Suprapubic skin (tissue), 4 donors: Measurements from ENCODE around the gene SERTAD1. TPM values are rescaled to one million over a fixed set of nuclear protein-coding genes. Genes with fewer than 3 reads are reported as not detected.

Experiments used
- DNase-seq, 2 donors: peaks; one replicate each; pipeline ENCODE4 v3.0.0-alpha.2; 2019; ENCODE audit warnings: low spot score in 2 of 2
- H3K27ac ChIP-seq: fragments of 200-600 bp; sonication (generic); one replicate; pipeline ENCODE4 v1.5.1; 2019
- H3K27me3 ChIP-seq: fragments of 200-600 bp; sonication (generic); one replicate; pipeline ENCODE4 v1.5.1; 2019
- H3K36me3 ChIP-seq: fragments of 200-600 bp; sonication (generic); one replicate; pipeline ENCODE4 v1.5.1; 2019
- H3K4me1 ChIP-seq: fragments of 200-600 bp; sonication (generic); one replicate; pipeline ENCODE4 v1.5.1; 2019
- H3K4me3 ChIP-seq: fragments of 200-600 bp; sonication (generic); one replicate; pipeline ENCODE4 v1.5.1; 2019; ENCODE audit warnings: mild to moderate bottlenecking
- H3K9me3 ChIP-seq: fragments of 200-600 bp; sonication (generic); one replicate; pipeline ENCODE4 v1.5.1; 2019
- EP300 ChIP-seq: sonication (generic); formaldehyde crosslinking; IDR thresholded peaks from one replicate; pipeline ENCODE4 v1.6.1; 2017; ENCODE audit warnings: antibody characterized with exemption
- POLR2A ChIP-seq, 2 donors: fragments of 450-650 bp; IDR thresholded peaks; one replicate each; pipeline ENCODE4 v1.6.1; 2017; ENCODE audit warnings: antibody characterized with exemption in 2 of 2, mild to moderate bottlenecking in 2 of 2, moderate library complexity in 2 of 2
- POLR2AphosphoS5 ChIP-seq, 3 donors: sonication (generic); formaldehyde crosslinking; IDR thresholded peaks; one replicate each; pipeline ENCODE4 v1.6.1; 2017; ENCODE audit warnings: antibody characterized with exemption in 3 of 3
- WGBS: methylation state at CpG from one replicate; pipeline ENCODE4 v1.1.5; 2018; 5-methylcytosine and 5-hydroxymethylcytosine counted together
- total RNA-seq, 4 donors: library from RNA; depleted of rRNA; stranded (reverse); fragments of >200 nt; gene quantifications; one replicate each; pipeline ENCODE4 v1.1.0, GENCODE V29; 2016
- TF ChIP-seq, protein P1 (sequence below), 2 donors: fragments of 200-600 bp in 1 of 2; fragments of 450-650 bp in 1 of 2; sonication (generic) in 1 of 2; IDR thresholded peaks; one replicate each; pipeline ENCODE4 v1.5.1; 2016 to 2019; ENCODE audit warnings: antibody characterized with exemption in 2 of 2, mild to moderate bottlenecking in 1 of 2, moderate library complexity in 1 of 2

The SERTAD1 gene
- total RNA-seq, 4 donors from 2014 or later, result 8.5 to 33.9 (median 20.6) TPM

DNA sequence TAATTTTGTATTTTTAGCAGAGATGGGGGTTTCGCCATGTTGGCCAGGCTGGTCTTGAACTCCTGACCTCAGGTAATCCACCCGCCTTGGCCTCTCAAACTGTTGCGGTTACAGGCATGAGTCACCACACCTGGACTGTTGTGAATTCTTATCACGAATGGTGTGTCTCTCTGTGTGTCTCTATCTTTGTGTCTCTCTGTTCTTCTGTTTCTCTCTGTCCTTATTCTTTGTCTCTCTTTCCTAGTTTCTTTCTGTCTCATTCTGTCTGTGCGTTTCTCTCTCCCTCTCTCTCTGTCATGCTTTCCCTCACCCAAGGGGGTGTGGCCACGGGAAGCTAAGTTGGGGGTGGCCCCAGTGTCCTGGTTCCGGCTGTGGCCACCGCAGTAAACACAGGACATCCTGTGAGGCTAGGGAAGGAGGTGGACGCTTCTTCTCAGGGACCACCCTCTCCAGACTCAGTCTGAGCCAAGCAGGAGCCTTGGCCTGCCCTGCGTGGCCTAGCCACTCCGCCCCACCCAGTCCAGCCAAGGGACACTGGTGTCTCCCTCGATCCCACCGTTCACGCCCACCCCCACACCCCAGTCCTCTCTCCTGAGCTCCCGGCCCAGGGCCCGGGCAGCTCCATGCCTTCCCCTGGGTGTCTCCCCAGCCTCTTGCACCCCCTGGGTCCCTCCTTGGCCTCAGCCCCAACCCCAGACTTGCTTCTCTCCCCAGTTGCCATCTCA lies 8.7 kb downstream of the SERTAD1 start:
- no peaks in the 10 kb centered on the region for H3K27me3 ChIP-seq
- H3K27ac ChIP-seq, result peak overlapping the region; percentile 57
- DNase-seq, result no peak
- peaks cover 33% of the 10 kb centered on the region for H3K4me1 ChIP-seq
- TF ChIP-seq POLR2A (IDR thresholded peaks at IDR 0.05) (no peak), EP300 (no peak), POLR2AphosphoS5 (IDR thresholded peaks at IDR 0.05) (no peak)
- TF ChIP-seq, protein P1, sequence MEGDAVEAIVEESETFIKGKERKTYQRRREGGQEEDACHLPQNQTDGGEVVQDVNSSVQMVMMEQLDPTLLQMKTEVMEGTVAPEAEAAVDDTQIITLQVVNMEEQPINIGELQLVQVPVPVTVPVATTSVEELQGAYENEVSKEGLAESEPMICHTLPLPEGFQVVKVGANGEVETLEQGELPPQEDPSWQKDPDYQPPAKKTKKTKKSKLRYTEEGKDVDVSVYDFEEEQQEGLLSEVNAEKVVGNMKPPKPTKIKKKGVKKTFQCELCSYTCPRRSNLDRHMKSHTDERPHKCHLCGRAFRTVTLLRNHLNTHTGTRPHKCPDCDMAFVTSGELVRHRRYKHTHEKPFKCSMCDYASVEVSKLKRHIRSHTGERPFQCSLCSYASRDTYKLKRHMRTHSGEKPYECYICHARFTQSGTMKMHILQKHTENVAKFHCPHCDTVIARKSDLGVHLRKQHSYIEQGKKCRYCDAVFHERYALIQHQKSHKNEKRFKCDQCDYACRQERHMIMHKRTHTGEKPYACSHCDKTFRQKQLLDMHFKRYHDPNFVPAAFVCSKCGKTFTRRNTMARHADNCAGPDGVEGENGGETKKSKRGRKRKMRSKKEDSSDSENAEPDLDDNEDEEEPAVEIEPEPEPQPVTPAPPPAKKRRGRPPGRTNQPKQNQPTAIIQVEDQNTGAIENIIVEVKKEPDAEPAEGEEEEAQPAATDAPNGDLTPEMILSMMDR (IDR thresholded peaks at IDR 0.05), result no peak
- no peaks in the 10 kb centered on the region for H3K36me3 ChIP-seq
- WGBS, result 55% methylated on average over 14 of the region's 16 CpGs
- peak overlapping the region; percentile 2 for H3K4me3 ChIP-seq
- no peaks in the 10 kb centered on the region for H3K9me3 ChIP-seq

DNA sequence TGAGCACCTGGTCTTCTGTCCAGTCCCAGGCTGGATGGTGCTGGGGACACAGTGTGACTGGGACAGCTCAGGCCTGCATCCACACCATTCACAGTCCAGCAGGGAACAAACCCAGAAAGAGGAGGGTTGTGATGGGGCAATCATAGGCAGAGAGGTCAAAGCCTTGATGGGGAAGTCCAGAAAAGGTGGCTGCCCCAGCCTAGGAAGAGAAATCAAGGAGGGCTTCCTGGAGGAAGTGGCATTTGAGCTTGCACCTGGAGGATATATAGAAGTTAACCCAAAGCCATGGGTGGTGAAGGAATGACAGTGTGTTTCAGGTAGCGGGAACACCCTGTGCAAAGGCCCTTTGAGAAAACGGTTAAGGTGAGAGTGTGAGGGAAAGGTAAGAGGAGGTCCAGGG lies 10.0 kb downstream of the SERTAD1 start:
- Histone ChIP-seq H3K27ac (no peak overlapping the region), H3K9me3 (no peaks in the 10 kb centered on the region), H3K27me3 (no peaks in the 10 kb centered on the region), H3K4me3 (no peak overlapping the region), H3K36me3 (no peaks in the 10 kb centered on the region), H3K4me1 (peaks cover 35% of the 10 kb centered on the region)
- WGBS, result 100% methylated on average over 2 of the region's 2 CpGs
- TF ChIP-seq POLR2A (IDR thresholded peaks at IDR 0.05) (no peak), EP300 (no peak), POLR2AphosphoS5 (IDR thresholded peaks at IDR 0.05) (no peak)
- TF ChIP-seq, protein P1 (IDR thresholded peaks at IDR 0.05), result no peak
- DNase-seq, result no peak

DNA sequence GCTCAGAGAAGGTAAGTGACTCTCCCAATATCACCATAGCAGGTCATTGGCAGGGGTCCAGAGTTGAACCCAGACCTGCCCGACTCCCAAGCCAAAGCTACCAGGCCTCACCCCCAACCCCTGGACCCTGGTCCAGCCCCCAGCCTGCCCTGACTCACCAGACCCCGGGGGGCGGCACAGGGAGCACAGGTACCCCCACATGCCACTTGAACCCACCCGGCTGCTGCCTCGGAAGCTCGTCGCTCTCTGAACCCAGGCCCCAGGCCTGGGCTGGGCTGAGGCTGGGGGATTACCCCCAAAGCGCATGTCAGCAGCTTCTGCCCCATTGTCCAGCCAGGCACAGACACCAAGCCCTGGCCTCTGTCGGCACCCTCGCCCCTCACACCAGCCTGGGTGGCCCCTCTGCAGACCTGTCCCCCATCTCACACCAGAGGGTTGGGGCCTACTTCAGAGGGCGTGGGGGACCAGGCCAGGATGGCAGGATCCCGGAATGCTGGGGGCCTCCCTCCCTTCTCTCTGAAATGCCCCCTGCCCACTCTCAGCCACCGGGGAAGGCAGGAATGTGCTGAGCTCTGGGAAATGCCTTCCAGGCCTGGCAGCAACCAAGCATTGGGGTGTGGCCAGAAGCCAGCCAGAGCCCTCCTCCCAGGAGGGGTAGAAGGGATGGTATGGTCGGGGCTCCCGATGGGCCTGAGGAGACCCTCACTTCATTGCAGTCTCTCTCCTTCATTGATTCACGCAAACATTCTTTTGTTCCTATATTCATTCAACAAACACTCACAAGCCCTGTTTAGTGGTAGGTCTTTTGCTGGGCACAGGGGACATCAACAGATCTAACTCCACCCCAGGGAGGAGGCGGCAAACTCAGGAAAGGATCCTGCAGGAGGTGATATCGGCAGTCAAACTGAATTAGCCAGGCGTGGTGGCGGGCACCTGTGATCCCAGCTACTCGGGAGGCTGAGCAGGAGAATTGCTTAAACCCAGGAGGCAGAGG lies 11.0 kb downstream of the SERTAD1 start:
- WGBS, result 58% methylated on average over 12 of the region's 21 CpGs
- H3K4me1 ChIP-seq, result peaks cover 36% of the 10 kb centered on the region

DNA sequence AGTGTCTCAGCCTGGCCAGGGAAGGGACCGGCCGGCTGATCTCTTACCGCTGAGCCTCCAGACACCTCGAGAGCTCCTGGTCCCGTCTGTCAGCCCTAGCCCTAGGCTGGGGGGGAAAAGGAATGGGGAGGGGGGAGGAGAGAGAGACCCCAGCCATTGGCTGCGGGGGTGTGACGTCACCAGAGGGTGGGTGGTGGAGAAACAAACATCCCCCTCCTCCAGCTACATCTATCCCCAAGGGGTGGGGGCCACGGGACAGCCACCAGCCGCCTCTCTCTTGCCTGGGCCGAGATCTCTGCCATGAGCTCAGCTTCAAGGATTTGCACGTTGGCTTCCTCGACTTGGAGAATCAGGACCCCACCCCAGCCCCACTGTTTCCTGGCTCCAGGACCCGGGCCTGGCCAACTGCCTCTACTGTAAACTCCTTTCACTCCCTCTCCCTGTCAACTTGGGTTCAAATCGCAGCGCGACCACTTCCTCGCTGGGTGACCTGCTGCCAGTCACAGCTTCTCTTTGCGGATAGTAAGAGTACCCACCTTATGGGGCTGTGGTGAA lies 12.4 kb downstream of the SERTAD1 start, which contains the start of gene PRX:
Gene PRX (minus strand): TSS at position 88 of the 555 bp plus-strand sequence. CDS start 5,446 bp downstream, outside the sequence.
- Histone ChIP-seq H3K4me1 (peaks cover 36% of the 10 kb centered on the region), H3K4me3 (no peak within 1 kb of the TSS), H3K27ac (no peak within 1 kb of the TSS)

More for the DNA sequence above, 11.0 kb downstream of the SERTAD1 start:
- TF ChIP-seq EP300 (no peak), POLR2A (IDR thresholded peaks at IDR 0.05) (no peak), POLR2AphosphoS5 (IDR thresholded peaks at IDR 0.05) (no peak)
- TF ChIP-seq, protein P1 (IDR thresholded peaks at IDR 0.05), result no peak
- no peak overlapping the region for H3K27ac ChIP-seq
- no peak overlapping the region for H3K4me3 ChIP-seq
- no peaks in the 10 kb centered on the region for H3K27me3 ChIP-seq
- no peaks in the 10 kb centered on the region for H3K36me3 ChIP-seq
- DNase-seq, result no peak
- no peaks in the 10 kb centered on the region for H3K9me3 ChIP-seq

More for the DNA sequence above, 12.4 kb downstream of the SERTAD1 start, which contains the start of gene PRX:
- Histone ChIP-seq H3K27me3 (no peaks in the 10 kb centered on the region), H3K36me3 (no peaks in the 10 kb centered on the region), H3K9me3 (no peaks in the 10 kb centered on the region)
- no peak for DNase-seq
- TF ChIP-seq POLR2AphosphoS5 (IDR thresholded peaks at IDR 0.05) (no peak), POLR2A (IDR thresholded peaks at IDR 0.05) (no peak), EP300 (no peak)
- TF ChIP-seq, protein P1 (IDR thresholded peaks at IDR 0.05), result no peak
- 46% methylated on average over 18 of the region's 18 CpGs for WGBS
